ENCODE measurements around the gene BIN2.
A peak's percentile ranks its signal among the peaks of the same experiment; 100 is the strongest.
"Not testable (repeated sequence)": the region's sequence is repeated elsewhere in the genome, so short reads cannot be mapped to it uniquely, and the experiment has no call there.

The BIN2 gene

DNA sequence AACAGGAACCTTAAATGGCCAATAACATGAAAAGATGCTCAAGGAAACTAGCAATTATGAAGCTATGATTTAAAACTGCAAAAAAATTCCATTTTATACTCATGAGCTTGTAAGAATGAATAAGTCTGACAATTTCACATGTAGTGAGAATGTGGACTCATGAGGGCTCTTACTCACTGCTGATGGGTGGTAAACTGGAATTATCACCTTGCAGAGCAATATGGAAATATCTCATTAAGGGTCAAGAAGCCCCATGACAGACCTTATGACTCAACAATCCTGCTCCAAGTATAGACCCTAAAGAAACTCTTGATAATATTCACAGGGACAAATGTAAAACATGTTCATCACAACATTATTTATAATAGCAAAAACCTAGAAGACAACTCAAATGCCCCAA is 30.3 kb downstream of the BIN2 start:
- no peak for TF ChIP-seq ELF4 (IDR thresholded peaks at IDR 0.05)
- no peak for TF ChIP-seq NFRKB (IDR thresholded peaks at IDR 0.05)
- no peak for TF ChIP-seq ARNT (IDR thresholded peaks at IDR 0.05)
- no peak for TF ChIP-seq TARDBP (IDR thresholded peaks at IDR 0.05)
- TF ChIP-seq LEF1 (IDR thresholded peaks at IDR 0.05; ENCODE audit: borderline replicate concordance), result no peak
- TF ChIP-seq ZNF384 (IDR thresholded peaks at IDR 0.05), result no peak
- TF ChIP-seq FOXA1 (IDR thresholded peaks at IDR 0.05), result no peak
- no peak for TF ChIP-seq BHLHE40 (IDR thresholded peaks at IDR 0.05; ENCODE audit: borderline replicate concordance)
- TF ChIP-seq SP1 (IDR thresholded peaks at IDR 0.05), result no peak
- CTCF ChIA-PET, result no interaction called here
- no peak for DNase-seq (ENCODE audit: extremely low spot score)
- POLR2A ChIA-PET, result no interaction called here

DNA sequence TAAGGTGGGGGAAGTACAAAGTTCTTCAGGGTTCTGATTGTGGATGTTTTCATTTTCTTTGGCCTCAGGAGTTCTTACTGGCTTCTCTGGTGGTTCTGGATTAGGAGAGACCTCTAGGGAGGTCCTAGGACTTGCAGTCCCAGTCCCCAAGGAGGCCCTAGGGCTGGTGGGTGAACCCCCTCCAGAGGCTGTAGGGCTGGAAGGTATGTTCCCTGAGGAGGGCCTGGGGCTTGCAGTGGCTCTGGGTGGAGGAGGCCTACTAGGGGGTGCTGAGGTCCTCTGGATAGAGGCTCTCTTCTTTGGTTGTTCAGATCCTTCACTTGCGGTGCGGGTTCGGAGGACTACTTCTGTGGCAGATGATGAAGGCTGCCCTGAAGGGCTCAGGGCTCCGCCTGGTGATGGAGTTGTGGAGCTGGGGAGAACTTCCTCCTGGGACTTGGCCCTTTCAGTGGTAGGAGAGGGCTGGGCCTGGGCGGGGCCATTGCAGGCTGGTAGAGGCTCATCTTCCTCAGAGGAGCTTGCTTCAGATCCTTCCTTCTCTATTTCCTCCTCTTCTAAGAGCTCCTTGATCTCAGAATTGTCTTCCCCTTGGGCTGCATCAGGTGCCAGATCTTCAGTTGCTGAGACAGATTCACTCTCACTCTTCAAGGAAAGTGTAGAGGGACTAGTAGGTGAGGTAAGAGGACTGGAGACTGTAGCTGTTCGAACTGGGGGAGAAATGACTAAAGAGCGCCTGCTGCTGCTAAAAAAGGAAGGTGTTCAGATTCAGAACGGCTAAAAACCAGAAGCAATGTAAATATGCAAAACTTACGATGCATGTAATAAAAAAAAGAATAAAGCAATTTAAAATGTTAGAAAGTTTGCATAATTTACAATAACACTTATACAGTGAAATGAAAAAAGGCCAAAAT is 32.1 kb downstream of the BIN2 start:
- DNase-seq (ENCODE audit: extremely low spot score); POLR2A ChIA-PET; CTCF ChIA-PET: not testable (repeated sequence)

- ChIA-PET POLR2A (no interaction called here), CTCF (no interaction called here)
- TF ChIP-seq LEF1 (IDR thresholded peaks at IDR 0.05; ENCODE audit: borderline replicate concordance), result no peak
- TF ChIP-seq PKNOX1 (IDR thresholded peaks at IDR 0.05), result no peak
- TF ChIP-seq FOXK2 (IDR thresholded peaks at IDR 0.05), result no peak
- TF ChIP-seq ZNF384 (IDR thresholded peaks at IDR 0.05), result no peak
- no peak for TF ChIP-seq NFRKB (IDR thresholded peaks at IDR 0.05)
- no peak for TF ChIP-seq ARNT (IDR thresholded peaks at IDR 0.05)
- TF ChIP-seq ELF4 (IDR thresholded peaks at IDR 0.05), result no peak
- TF ChIP-seq TARDBP (IDR thresholded peaks at IDR 0.05), result no peak
- no peak for DNase-seq (ENCODE audit: extremely low spot score)
These were observed 38.1 kb downstream of the BIN2 start for GRCh38 chr12:51285843-51286242.

DNA sequence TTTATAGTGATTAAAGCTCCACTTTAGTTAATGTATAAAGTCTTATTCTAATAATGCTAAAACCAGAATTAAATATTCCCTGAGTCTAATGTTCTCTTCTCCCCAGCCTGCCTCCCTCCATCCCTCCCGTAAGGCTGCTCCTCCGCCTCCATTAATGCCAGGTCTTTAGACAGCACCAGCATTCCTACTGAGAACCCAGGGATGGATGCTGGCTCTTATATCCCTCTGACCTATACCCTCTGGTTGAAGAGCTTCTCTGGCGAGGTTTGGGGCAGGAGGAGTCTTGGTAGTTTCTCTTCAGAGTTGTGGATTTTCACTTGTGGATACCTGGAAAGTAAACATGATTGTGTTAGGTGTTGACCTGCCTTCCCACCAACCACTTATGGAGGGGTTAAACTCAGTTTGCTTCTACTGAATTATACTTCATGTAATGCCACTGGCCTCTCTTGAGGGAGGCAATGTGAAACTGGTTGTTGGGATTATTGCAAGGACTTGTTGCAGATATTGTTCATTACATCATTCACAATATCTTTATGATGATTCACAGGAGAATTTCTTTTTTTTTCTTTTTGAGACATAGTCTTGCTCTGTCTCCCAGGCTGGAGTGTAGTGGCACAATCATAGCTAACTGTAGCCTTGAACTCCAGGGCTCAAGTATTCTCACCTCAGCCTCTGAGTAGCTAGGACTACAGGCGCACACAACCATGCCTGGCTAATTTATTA is 42.6 kb downstream of the BIN2 start:
- POLR2A ChIA-PET, result no interaction called here
- no peak for DNase-seq (ENCODE audit: extremely low spot score)
- CTCF ChIA-PET, result no interaction called here
- no peak for TF ChIP-seq FOXK2 (IDR thresholded peaks at IDR 0.05)

GRCh38 chr12:51275088-51275487 is 48.9 kb downstream of the BIN2 start:
- ChIA-PET CTCF (interaction anchor here (0.6 kb wide), 1 partner anchor 74 kb away, joined by 4 read pairs; no protein-coding TSS in a partner anchor), POLR2A (no interaction called here)
- TF ChIP-seq FOXK2 (IDR thresholded peaks at IDR 0.05) (no peak), SUZ12 (IDR thresholded peaks at IDR 0.05) (no peak), BHLHE40 (IDR thresholded peaks at IDR 0.05; ENCODE audit: borderline replicate concordance) (no peak), L3MBTL2 (conservative IDR thresholded peaks at IDR 0.05) (no peak), PKNOX1 (IDR thresholded peaks at IDR 0.05) (no peak)
- no peak for DNase-seq (ENCODE audit: extremely low spot score)

DNA sequence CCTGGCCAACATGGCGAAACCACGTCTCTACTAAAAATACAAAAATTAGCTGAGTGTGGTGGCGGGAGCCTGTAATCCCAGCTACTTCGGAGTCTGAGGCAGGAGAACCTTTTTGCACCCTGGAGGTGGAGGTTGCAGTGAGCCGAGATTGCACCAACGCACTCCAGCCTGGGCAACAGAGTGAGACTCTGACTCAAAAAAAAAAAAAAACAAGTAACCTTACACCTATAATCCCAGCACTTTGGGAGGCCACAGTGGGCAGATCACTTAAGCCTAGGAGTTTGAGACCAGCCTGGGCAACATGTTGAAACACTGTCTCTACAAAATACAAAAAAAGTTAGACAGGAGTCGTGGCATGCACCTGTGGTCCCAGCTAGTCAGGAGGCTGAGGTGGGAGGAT is 51.2 kb downstream of the BIN2 start:
- POLR2A ChIA-PET; DNase-seq (ENCODE audit: extremely low spot score); CTCF ChIA-PET: not testable (repeated sequence)
- peak; percentile 82 for TF ChIP-seq ZNF384 (IDR thresholded peaks at IDR 0.05)

DNA sequence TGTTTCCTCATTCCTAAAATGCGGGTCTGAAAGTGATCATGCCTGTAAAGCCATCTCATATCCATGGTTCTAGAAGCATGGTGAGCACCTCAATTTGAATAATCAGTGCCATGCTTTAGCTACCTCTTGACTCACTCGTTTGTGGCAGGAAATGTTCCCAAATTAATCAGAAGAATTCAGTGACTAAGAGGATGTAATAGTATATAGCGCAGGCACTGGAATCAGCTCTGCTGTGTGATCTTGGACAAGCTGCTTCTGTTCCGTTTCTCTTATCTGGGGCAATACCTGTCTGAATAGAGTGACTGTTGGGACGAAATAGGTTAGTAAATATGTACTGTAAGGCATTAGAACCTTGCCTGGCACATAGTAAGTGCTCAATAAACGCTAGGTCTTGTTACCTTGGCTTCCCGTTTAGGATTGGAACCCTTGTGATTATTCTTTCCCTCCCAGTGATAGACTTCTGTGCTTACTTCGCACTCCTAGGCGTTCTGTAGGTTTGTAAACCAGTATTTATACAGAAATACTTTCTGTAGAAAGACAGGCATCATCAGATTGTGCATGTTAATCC is 52.9 kb downstream of the BIN2 start:
- POLR2A ChIA-PET, result interaction anchor here (1.5 kb wide), 1 partner anchor 32 kb away, joined by 3 read pairs; the partner anchor contains the start of gene DAZAP2
- TF ChIP-seq PKNOX1 (IDR thresholded peaks at IDR 0.05) (no peak), TARDBP (IDR thresholded peaks at IDR 0.05) (no peak), FOXM1 (IDR thresholded peaks at IDR 0.05; ENCODE audit: borderline replicate concordance) (no peak), ELF4 (IDR thresholded peaks at IDR 0.05) (no peak), SP1 (IDR thresholded peaks at IDR 0.05) (no peak), BHLHE40 (IDR thresholded peaks at IDR 0.05; ENCODE audit: borderline replicate concordance) (no peak), HDGF (IDR thresholded peaks at IDR 0.05; ENCODE audit: borderline replicate concordance) (no peak), ARNT (IDR thresholded peaks at IDR 0.05) (no peak), L3MBTL2 (conservative IDR thresholded peaks at IDR 0.05) (no peak), ZNF384 (IDR thresholded peaks at IDR 0.05) (no peak), SUZ12 (IDR thresholded peaks at IDR 0.05) (no peak), FOXK2 (IDR thresholded peaks at IDR 0.05) (no peak), NFRKB (IDR thresholded peaks at IDR 0.05) (no peak), LEF1 (IDR thresholded peaks at IDR 0.05; ENCODE audit: borderline replicate concordance) (no peak), CTBP1 (IDR thresholded peaks at IDR 0.05; ENCODE audit: borderline replicate concordance) (no peak)
- no peak for DNase-seq (ENCODE audit: extremely low spot score)

More for the DNA sequence above, 52.9 kb downstream of the BIN2 start:
- CTCF ChIA-PET, result no interaction called here
